ENCODE data around the gene ARHGAP20. TPM values are rescaled to one million over a fixed set of nuclear protein-coding genes. Genes with fewer than 3 reads are reported as not detected.

Gene ARHGAP20
- total and polyA plus RNA-seq, 7 donors = 0.69 to 5.3 (median 2.2) TPM

DNA sequence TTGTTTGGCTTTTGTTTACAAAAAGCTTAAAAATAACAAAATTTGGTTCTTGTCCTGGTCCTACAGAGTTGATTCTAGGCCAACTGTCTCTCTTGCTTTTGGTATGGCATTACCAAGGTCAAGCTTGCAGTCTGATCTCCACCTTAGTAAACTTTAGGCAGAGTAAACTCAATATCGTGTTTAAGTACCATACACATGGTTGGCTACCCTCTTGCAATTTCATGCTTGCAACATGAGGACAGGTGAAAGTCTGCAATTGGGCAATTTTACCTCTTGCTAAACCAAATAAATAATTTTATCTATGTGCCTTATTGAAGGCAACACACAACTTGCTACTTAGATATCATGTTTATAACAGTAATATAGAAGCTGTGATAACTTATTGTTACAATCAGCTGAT, 125.1 kb downstream of the ARHGAP20 start:
- H3K9me3 ChIP-seq = no peaks in the 10 kb centered on the region
- no peak overlapping the region for H3K4me3 ChIP-seq
- intact Hi-C loops (cut with DNase I) = no loop called here
- no peaks in the 10 kb centered on the region for H3K27me3 ChIP-seq
- peaks cover 0 to 10% (median 0%) of the 10 kb centered on the region in 4 donors for H3K36me3 ChIP-seq
- no peaks in the 10 kb centered on the region for H3K4me1 ChIP-seq
- 36 to 88% methylated on average over 1 of the region's 1 CpG for WGBS, 2 donors
- H3K27ac ChIP-seq = no peak overlapping the region
- TF ChIP-seq EP300 (IDR thresholded peaks at IDR 0.05) (no peak), CTCF (IDR thresholded peaks at IDR 0.05) (no peak), POLR2AphosphoS5 (IDR thresholded peaks at IDR 0.05) (no peak), POLR2A (IDR thresholded peaks at IDR 0.05) (no peak)
- DNase-seq = no peak

DNA sequence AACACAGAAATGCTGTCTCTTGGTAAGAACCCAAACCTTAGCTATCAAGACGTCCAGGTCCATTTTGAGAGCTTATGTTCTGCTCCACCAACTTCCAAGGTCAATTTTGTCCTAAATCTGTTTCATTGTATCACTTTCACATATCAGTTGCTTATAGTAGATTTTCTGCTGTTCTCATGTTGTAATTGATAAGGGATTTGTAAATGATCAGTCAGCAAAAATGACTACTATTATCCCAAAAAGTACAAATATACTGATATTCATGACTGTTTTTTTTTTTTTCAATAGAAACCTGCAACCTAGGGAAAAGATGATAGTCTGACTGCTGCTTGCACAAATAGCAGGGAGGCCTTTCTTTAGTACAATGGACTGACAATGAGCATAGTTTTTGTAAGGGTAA, 128.1 kb downstream of the ARHGAP20 start:
- no peak overlapping the region for H3K4me3 ChIP-seq
- H3K27me3 ChIP-seq = no peaks in the 10 kb centered on the region
- H3K4me1 ChIP-seq = no peaks in the 10 kb centered on the region
- no peak for DNase-seq
- intact Hi-C loops (cut with DNase I) = no loop called here
- H3K36me3 ChIP-seq = peaks cover 0 to 24% (median 0%) of the 10 kb centered on the region in 4 donors
- no peak for TF ChIP-seq EP300 (IDR thresholded peaks at IDR 0.05)
- no peak for TF ChIP-seq CTCF (IDR thresholded peaks at IDR 0.05)
- TF ChIP-seq POLR2A (IDR thresholded peaks at IDR 0.05) = no peak
- TF ChIP-seq POLR2AphosphoS5 (IDR thresholded peaks at IDR 0.05) = no peak
- no peak overlapping the region for H3K27ac ChIP-seq
- 81 to 89% methylated on average over 1 of the region's 1 CpG for WGBS, 2 donors
- no peaks in the 10 kb centered on the region for H3K9me3 ChIP-seq

DNA sequence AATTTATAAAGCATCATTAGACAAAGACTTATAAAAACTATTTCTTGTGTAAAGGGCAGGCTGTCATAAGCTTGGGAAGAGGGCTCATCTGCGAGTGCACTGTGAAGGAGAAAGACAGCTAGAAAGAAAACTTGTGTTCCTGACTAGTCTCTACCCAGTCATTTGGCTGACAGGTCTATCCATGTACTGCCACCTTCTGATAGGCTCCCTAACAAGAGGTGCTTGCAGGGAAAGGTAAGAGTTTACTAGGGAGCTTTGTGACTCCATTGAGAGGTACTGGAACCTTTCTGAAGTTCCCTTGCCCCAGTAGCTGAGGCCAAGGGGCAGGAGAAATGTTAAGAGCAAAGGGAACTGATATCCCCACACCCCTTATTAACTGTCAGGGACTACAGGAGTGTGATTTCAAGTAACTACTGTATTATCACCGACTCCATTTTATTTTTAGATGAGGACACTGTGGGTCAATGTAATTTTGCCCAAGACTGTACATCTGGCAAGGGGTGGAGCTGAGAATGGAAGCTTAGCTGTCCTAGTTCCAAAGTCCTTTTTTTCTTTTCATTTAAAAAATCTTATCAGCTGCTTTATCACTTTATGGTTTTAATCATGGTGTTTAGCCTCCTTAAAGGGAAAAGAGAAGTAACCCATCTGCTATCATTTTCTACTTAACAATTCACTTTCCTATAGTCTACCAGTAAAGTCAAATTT, 129.4 kb downstream of the ARHGAP20 start:
- no peaks in the 10 kb centered on the region for H3K9me3 ChIP-seq
- intact Hi-C loops (cut with DNase I) = no loop called here
- 38 to 75% methylated on average over 2 of the region's 2 CpGs for WGBS, 2 donors
- H3K4me3 ChIP-seq = no peak overlapping the region
- no peaks in the 10 kb centered on the region for H3K4me1 ChIP-seq
- no peak for TF ChIP-seq POLR2AphosphoS5 (IDR thresholded peaks at IDR 0.05)
- peaks cover 0 to 24% (median 0%) of the 10 kb centered on the region in 4 donors for H3K36me3 ChIP-seq
- H3K27me3 ChIP-seq = no peaks in the 10 kb centered on the region
- H3K27ac ChIP-seq = no peak overlapping the region
- no peak for DNase-seq

GRCh38 chr11:110580571-110580970, 131.7 kb downstream of the ARHGAP20 start:
- Histone ChIP-seq H3K9me3 (no peaks in the 10 kb centered on the region), H3K36me3 (peaks cover 0 to 24% (median 0%) of the 10 kb centered on the region in 4 donors), H3K4me1 (no peaks in the 10 kb centered on the region), H3K27me3 (no peaks in the 10 kb centered on the region), H3K4me3 (no peak overlapping the region), H3K27ac (no peak overlapping the region)
- intact Hi-C loops (cut with DNase I) = no loop called here
- no peak for DNase-seq
- whole genome bisulfite sequencing, 2 donors = 95 to 97% methylated on average over 8 of the region's 8 CpGs
- no peak for TF ChIP-seq CTCF (IDR thresholded peaks at IDR 0.05)

DNA sequence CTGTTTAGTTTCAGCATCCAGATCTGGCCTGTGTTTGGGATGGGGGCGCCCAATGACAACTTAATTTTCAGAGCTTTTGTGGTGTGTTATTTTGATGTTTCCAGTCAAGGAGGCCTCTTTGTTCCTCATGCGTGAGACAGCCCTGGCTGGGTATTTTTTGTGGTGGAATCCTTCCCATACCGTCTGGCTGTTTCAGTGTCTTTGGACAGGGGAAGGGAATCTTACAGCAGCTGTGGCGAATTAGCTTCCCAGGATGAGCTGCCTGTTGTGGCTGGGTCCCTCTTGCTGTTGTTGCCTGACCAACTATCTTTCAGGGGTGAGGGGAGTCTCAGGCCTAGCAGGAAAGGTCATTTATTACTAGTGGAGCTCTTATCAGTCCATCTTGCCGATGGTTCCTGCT, 138.8 kb downstream of the ARHGAP20 start:
- no peak overlapping the region for H3K27ac ChIP-seq
- no peak overlapping the region for H3K4me3 ChIP-seq
- intact Hi-C loops (cut with DNase I) = no loop called here
- no peaks in the 10 kb centered on the region for H3K36me3 ChIP-seq
- H3K27me3 ChIP-seq = no peaks in the 10 kb centered on the region
- TF ChIP-seq POLR2A (IDR thresholded peaks at IDR 0.05) (no peak), POLR2AphosphoS5 (IDR thresholded peaks at IDR 0.05) (no peak), CTCF (IDR thresholded peaks at IDR 0.05) (no peak), EP300 (IDR thresholded peaks at IDR 0.05) (no peak)
- no peaks in the 10 kb centered on the region for H3K9me3 ChIP-seq
- 85 to 88% methylated on average over 5 of the region's 5 CpGs for WGBS, 2 donors
- DNase-seq = no peak
- no peaks in the 10 kb centered on the region for H3K4me1 ChIP-seq

All from sigmoid colon (tissue), 7 donors.